OCI-LY1 (cell line): ENCODE results near the gene FLVCR1.
"Not testable (repeated sequence)": the region's sequence is repeated elsewhere in the genome, so short reads cannot be mapped to it uniquely, and the experiment has no call there.

Experiments used
- EZH2 ChIP-seq: fragments of 200-600 bp; sonication (generic), shearing (Covaris generic); IDR thresholded peaks from 2 replicates; pipeline ENCODE4 v1.8.0; 2017; ENCODE audit warnings: borderline replicate concordance, mixed run types, mild to moderate bottlenecking, antibody characterized with exemption, low read length, moderate library complexity, mixed read lengths
- TF ChIP-seq, protein P1 (sequence below): fragments of 200-600 bp; sonication (generic), shearing (Covaris generic); IDR thresholded peaks from 2 replicates; pipeline ENCODE4 v1.5.1; 2017; ENCODE audit warnings: mild to moderate bottlenecking, antibody characterized with exemption, low read length, moderate library complexity, mixed read lengths

GRCh38 chr1:212914110-212914509 is 56.0 kb downstream of the FLVCR1 start:
- TF ChIP-seq, protein P1, sequence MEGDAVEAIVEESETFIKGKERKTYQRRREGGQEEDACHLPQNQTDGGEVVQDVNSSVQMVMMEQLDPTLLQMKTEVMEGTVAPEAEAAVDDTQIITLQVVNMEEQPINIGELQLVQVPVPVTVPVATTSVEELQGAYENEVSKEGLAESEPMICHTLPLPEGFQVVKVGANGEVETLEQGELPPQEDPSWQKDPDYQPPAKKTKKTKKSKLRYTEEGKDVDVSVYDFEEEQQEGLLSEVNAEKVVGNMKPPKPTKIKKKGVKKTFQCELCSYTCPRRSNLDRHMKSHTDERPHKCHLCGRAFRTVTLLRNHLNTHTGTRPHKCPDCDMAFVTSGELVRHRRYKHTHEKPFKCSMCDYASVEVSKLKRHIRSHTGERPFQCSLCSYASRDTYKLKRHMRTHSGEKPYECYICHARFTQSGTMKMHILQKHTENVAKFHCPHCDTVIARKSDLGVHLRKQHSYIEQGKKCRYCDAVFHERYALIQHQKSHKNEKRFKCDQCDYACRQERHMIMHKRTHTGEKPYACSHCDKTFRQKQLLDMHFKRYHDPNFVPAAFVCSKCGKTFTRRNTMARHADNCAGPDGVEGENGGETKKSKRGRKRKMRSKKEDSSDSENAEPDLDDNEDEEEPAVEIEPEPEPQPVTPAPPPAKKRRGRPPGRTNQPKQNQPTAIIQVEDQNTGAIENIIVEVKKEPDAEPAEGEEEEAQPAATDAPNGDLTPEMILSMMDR = not testable (repeated sequence)
- TF ChIP-seq EZH2 = not testable (repeated sequence)
